K562 (cell line): ENCODE results near the gene CNBD2.
A peak's percentile ranks its signal among the peaks of the same experiment; 100 is the strongest.

Source experiments
- ARID4B ChIP-seq: sonication (generic); formaldehyde crosslinking; IDR thresholded peaks from 2 replicates; pipeline ENCODE4 v1.8.0; 2022; ENCODE audit warnings: mild to moderate bottlenecking, missing genetic modification reagents
- CEBPZ ChIP-seq: fragments of 150-350 bp; IDR thresholded peaks from 2 replicates; pipeline ENCODE4 v1.6.1; 2014; ENCODE audit warnings: low read depth, mild to moderate bottlenecking, low read length, borderline replicate concordance
- CTCF ChIP-seq, 3 experiments: IDR thresholded peaks in 2 of 3; conservative IDR thresholded peaks in 1 of 3; 2 replicates each; pipeline ENCODE4 v1.5.1; 2011 to 2012; ENCODE audit warnings: low read length in 3 of 3, mild to moderate bottlenecking in 3 of 3, control low read depth in 2 of 3, improper control_type of control experiment in 1 of 3, inconsistent platforms in 1 of 3, low read depth in 1 of 3, mixed read lengths in 1 of 3, moderate library complexity in 1 of 3; ENCODE audit not compliant: insufficient read depth in 2 of 3
- ELF1 ChIP-seq: fragments of 200-800 bp; sonication (Bioruptor generic); IDR thresholded peaks from 2 replicates; pipeline ENCODE4 v1.6.1; 2016; ENCODE audit warnings: missing genetic modification characterization, missing compliant biosample characterization
- FOXK1 ChIP-seq: sonication (generic); formaldehyde crosslinking; IDR thresholded peaks from 2 replicates; pipeline ENCODE4 v1.8.0; 2022; ENCODE audit warnings: missing genetic modification reagents, mild to moderate bottlenecking, borderline replicate concordance
- HMBOX1 ChIP-seq: sonication (generic); IDR thresholded peaks from 2 replicates; pipeline ENCODE4 v1.6.1; 2016
- PPARD ChIP-seq: fragments of 250-450 bp; sonication (Bioruptor Pico); IDR thresholded peaks from 2 replicates; pipeline ENCODE4 v1.8.0; 2022; ENCODE audit warnings: inconsistent platforms, mild to moderate bottlenecking, moderate library complexity
- RBM22 ChIP-seq: fragments of 200-400 bp; formaldehyde crosslinking; IDR thresholded peaks from 2 replicates; pipeline ENCODE4 v1.6.1; 2018; ENCODE audit warnings: low read length, low read depth; ENCODE audit not compliant: poor library complexity, severe bottlenecking
- SIN3B ChIP-seq: fragments of 450-650 bp; IDR thresholded peaks from 2 replicates; pipeline ENCODE4 v1.6.1; 2017; ENCODE audit warnings: low read depth, mild to moderate bottlenecking, moderate library complexity
- ZFX ChIP-seq: sonication (generic); formaldehyde crosslinking; IDR thresholded peaks from 2 replicates; pipeline ENCODE4 v1.8.0; 2022; ENCODE audit warnings: mild to moderate bottlenecking, missing genetic modification reagents, moderate library complexity
- ZNF140 ChIP-seq: fragments of 250-450 bp; sonication (Bioruptor Pico); IDR thresholded peaks from 2 replicates; pipeline ENCODE4 v1.8.0; 2021; ENCODE audit warnings: moderate library complexity, mild to moderate bottlenecking, inconsistent platforms
- ZNF24 ChIP-seq: fragments of 450-650 bp; IDR thresholded peaks from 2 replicates; pipeline ENCODE4 v1.6.1; 2016
- ZNF436 ChIP-seq: fragments of 250-450, 450-650 bp; sonication (Bioruptor Pico); formaldehyde crosslinking; IDR thresholded peaks from 2 replicates; pipeline ENCODE4 v1.7.0; 2020; ENCODE audit warnings: mild to moderate bottlenecking

- TF ChIP-seq ARID4B (CRISPR knock-in tag): no peak
- no peak for TF ChIP-seq ZNF140
- no peak for TF ChIP-seq ELF1
- TF ChIP-seq CTCF (IDR thresholded peaks at IDR 0.05 in 2 of 3, conservative IDR thresholded peaks at IDR 0.05 in 1 of 3; ENCODE audit: insufficient read depth in 2 of 3, low read depth in 1 of 3, low read length in 3 of 3): no peak
- TF ChIP-seq HMBOX1: no peak
- TF ChIP-seq PPARD: no peak
- TF ChIP-seq ZNF24: no peak
- TF ChIP-seq ZNF436 (CRISPR knock-in tag): no peak
- no peak for TF ChIP-seq CEBPZ
- TF ChIP-seq SIN3B: no peak
- TF ChIP-seq FOXK1 (CRISPR knock-in tag): no peak; the same call in 1 of the 2 replicates
- TF ChIP-seq ZFX (CRISPR knock-in tag): peak; percentile 97
- TF ChIP-seq RBM22: peak; percentile 48
Observed at GRCh38 chr20:35953387-35954199, 14.8 kb upstream of the CNBD2 start.
